ENCODE results near the gene RELB. TPM values are rescaled to one million over a fixed set of nuclear protein-coding genes. Genes with fewer than 3 reads are reported as not detected.

The RELB gene
- 21.3 to 43.3 TPM (median 38.2 TPM) in 5 replicates for total RNA-seq (2022; extraction: Qiagen RNA extraction)

GRCh38 chr19:45001087-45001739 is at the start of gene RELB:
Gene RELB, plus strand, starts transcription at chr19:45001464. Its CDS starts 116 bp downstream, at chr19:45001580.

GRCh38 chr19:44954649-44955504 is 46.4 kb upstream of the RELB start, which contains the start of gene CLPTM1:
Gene CLPTM1, plus strand, starts transcription at chr19:44955380. Its CDS starts 16 bp downstream, at chr19:44955396.

GRCh38 chr19:45038931-45039893 is 37.9 kb downstream of the RELB start, which contains the start of gene CLASRP:
Gene CLASRP, plus strand, starts transcription at chr19:45039045. Its CDS starts 1,168 bp downstream, at chr19:45040213.

GRCh38 chr19:45076029-45076850 is 75.0 kb downstream of the RELB start, which contains the start of gene ZNF296:
Gene ZNF296, minus strand, starts transcription at chr19:45076478. Its CDS starts 105 bp downstream, at chr19:45076373.

GRCh38 chr19:45079063-45079910 is 78.0 kb downstream of the RELB start, which contains the start of gene GEMIN7:
Gene GEMIN7, plus strand, starts transcription at chr19:45079260. Its CDS starts 10,855 bp downstream, at chr19:45090115.

Other genes with a start within 250 kb of the RELB start
- not detected in 5 replicates for gene CBLC, start 223.6 kb upstream of the RELB start, total RNA-seq (2022; extraction: Qiagen RNA extraction)
- gene BCAM, start 192.4 kb upstream of the RELB start, total RNA-seq (2022; extraction: Qiagen RNA extraction), result 67.1 to 85.2 TPM (median 79.0 TPM) in 5 replicates
- gene NECTIN2, start 155.2 kb upstream of the RELB start, total RNA-seq (2022; extraction: Qiagen RNA extraction), result 69.2 to 81.2 TPM (median 78.2 TPM) in 5 replicates
- gene TOMM40, start 110.2 kb upstream of the RELB start, total RNA-seq (2022; extraction: Qiagen RNA extraction), result 189 to 243 TPM (median 226 TPM) in 5 replicates
- 11.7 to 21.1 TPM (median 12.6 TPM) in 5 replicates for gene APOE, start 95.7 kb upstream of the RELB start, total RNA-seq (2022; extraction: Qiagen RNA extraction)
- gene APOC1, start 86.9 kb upstream of the RELB start, total RNA-seq (2022; extraction: Qiagen RNA extraction), result 94.7 to 123 TPM (median 118 TPM) in 5 replicates
- not detected in 5 replicates for gene APOC4, start 59.2 kb upstream of the RELB start, total RNA-seq (2022; extraction: Qiagen RNA extraction)
- 0.30 TPM in 1 of 5 replicates, not detected in the others for gene APOC2, start 55.4 kb upstream of the RELB start, total RNA-seq (2022; extraction: Qiagen RNA extraction)
- gene CLPTM1, start 46.1 kb upstream of the RELB start, total RNA-seq (2022; extraction: Qiagen RNA extraction), result 151 to 173 TPM (median 167 TPM) in 5 replicates
- gene CLASRP, start 37.6 kb downstream of the RELB start, total RNA-seq (2022; extraction: Qiagen RNA extraction), result 55.9 to 67.9 TPM (median 66.7 TPM) in 5 replicates
- gene ZNF296, start 75.0 kb downstream of the RELB start, total RNA-seq (2022; extraction: Qiagen RNA extraction), result 10.4 to 18.7 TPM (median 17.3 TPM) in 5 replicates
- gene GEMIN7, start 77.8 kb downstream of the RELB start, total RNA-seq (2022; extraction: Qiagen RNA extraction), result 90.8 to 101 TPM (median 95.9 TPM) in 5 replicates
- gene PPP1R37, start 91.7 kb downstream of the RELB start, total RNA-seq (2022; extraction: Qiagen RNA extraction), result 32.8 to 43.5 TPM (median 38.7 TPM) in 5 replicates
- gene NKPD1, start 159.5 kb downstream of the RELB start, total RNA-seq (2022; extraction: Qiagen RNA extraction), result 0.56 to 0.90 TPM (median 0.77 TPM) in 5 replicates
- 37.4 to 50.6 TPM (median 40.1 TPM) in 5 replicates for gene TRAPPC6A, start 176.8 kb downstream of the RELB start, total RNA-seq (2022; extraction: Qiagen RNA extraction)
- 25.7 to 31.9 TPM (median 29.7 TPM) in 5 replicates for gene BLOC1S3, start 177.3 kb downstream of the RELB start, total RNA-seq (2022; extraction: Qiagen RNA extraction)
- gene EXOC3L2, start 243.9 kb downstream of the RELB start, total RNA-seq (2022; extraction: Qiagen RNA extraction), result 1.5 to 2.5 TPM (median 2.0 TPM) in 5 replicates
- 6.7 to 12.7 TPM (median 8.1 TPM) in 5 replicates for gene MARK4, start 249.8 kb downstream of the RELB start, total RNA-seq (2022; extraction: Qiagen RNA extraction)

All from A549 treated with Hydrocortisone at 1 μM for 4 hours (cell line).